Kidney (tissue), 14 donors: Measurements from ENCODE around the gene RUNX1. TPM values are rescaled to one million over a fixed set of nuclear protein-coding genes. Genes with fewer than 3 reads are reported as not detected.

ENCODE experiments used
- DNase-seq, 5 donors: peaks; one replicate each; pipeline ENCODE4 v3.0.0-alpha.2; 2013 to 2020
- FAIRE-seq: peaks from 2 replicates; lab custom pipeline; 2012; peaks lifted over from hg19 to GRCh38; lab: Jason Lieb, UNC
- H3K27ac ChIP-seq, 2 donors: one replicate each; pipeline ENCODE4 v1.7.0; 2013; ENCODE audit warnings: low read depth in 2 of 2, low read length in 2 of 2, inconsistent platforms in 1 of 2
- H3K27me3 ChIP-seq: one replicate; pipeline ENCODE4 v1.7.1; 2013; ENCODE audit warnings: low read length, inconsistent platforms; ENCODE audit not compliant: control insufficient read depth, insufficient read depth
- H3K36me3 ChIP-seq, 3 donors: one replicate each; pipeline versions ENCODE4 v1.7.0 to v1.7.1; 2013; ENCODE audit warnings: low read length in 3 of 3, control low read depth in 1 of 3, inconsistent platforms in 1 of 3; ENCODE audit not compliant: insufficient read depth in 3 of 3, control insufficient read depth in 2 of 3
- H3K4me1 ChIP-seq, 3 donors: one replicate each; pipeline versions ENCODE4 v1.7.0 to v1.7.1; 2013; ENCODE audit warnings: low read length in 3 of 3, inconsistent platforms in 1 of 3, low read depth in 1 of 3; ENCODE audit not compliant: control insufficient read depth in 2 of 3, insufficient read depth in 2 of 3
- H3K4me3 ChIP-seq, 3 donors: one replicate each; pipeline versions ENCODE4 v1.7.0 to v1.8.1; 2013; ENCODE audit warnings: low read length in 3 of 3, control low read depth in 1 of 3, inconsistent platforms in 1 of 3
- H3K9ac ChIP-seq, 3 donors: one replicate each; pipeline versions ENCODE4 v1.7.0 to v1.7.1; 2013; ENCODE audit warnings: low read length in 3 of 3, control low read depth in 1 of 3, inconsistent platforms in 1 of 3
- H3K9me3 ChIP-seq, 3 donors: one replicate each; pipeline versions ENCODE4 v1.7.0 to v1.7.1; 2013; ENCODE audit warnings: low read length in 3 of 3, control low read depth in 1 of 3, inconsistent platforms in 1 of 3; ENCODE audit not compliant: control insufficient read depth in 2 of 3, insufficient read depth in 1 of 3
- CTCF ChIP-seq: IDR thresholded peaks from 3 replicates; pipeline ENCODE4 v1.5.1; 2012; ENCODE audit warnings: mild to moderate bottlenecking, moderate library complexity, borderline replicate concordance; ENCODE audit not compliant: insufficient read depth; ENCODE audit errors: extremely low read depth
- intact Hi-C: fragments of 100-400 bp; cut with DNase I; formaldehyde crosslinking; loops from one replicate; pipeline ENCODE4 v1.11.1; 2022
- polyA plus RNA-seq: library from polyadenylated mRNA; stranded (reverse); fragments of 350-450 nt; fragmentation: Illumina TruSeq; extraction: RNeasy Lipid Tissue Mini Kit (QIAGEN cat#74804); gene quantifications from one replicate; pipeline ENCODE4 v1.2.3, GENCODE V29; 2014; ENCODE audit warnings: low read depth, low replicate concordance; ENCODE audit not compliant: insufficient read depth
- total RNA-seq: library from RNA; stranded (reverse); fragmentation: NEBNext Ultra II Directional; extraction: Animal tissue kit (Norgen Biotek cat#: 25700); gene quantifications from one replicate; pipeline ENCODE4 v1.2.1, GENCODE V29; 2021
- donor health status: control.
- donor health status: control.
- donor health status: control.
- donor health status: control.
- donor health status: control.
- donor health status: DM: yes; HTN: yes; CAD: no.
- donor health status: Normal renal cell carcinoma (clear cell type).

RUNX1 gene
- total and polyA plus RNA-seq, 2 donors from 2014 or later = 1.3 to 58.0 TPM

- no peak overlapping the region for H3K9ac ChIP-seq
- TF ChIP-seq CTCF = peak; percentile 84
- peak; percentile 8 for FAIRE-seq
Observed at GRCh38 chr21:34745557-34746255, 303.4 kb downstream of the RUNX1 start.

DNA sequence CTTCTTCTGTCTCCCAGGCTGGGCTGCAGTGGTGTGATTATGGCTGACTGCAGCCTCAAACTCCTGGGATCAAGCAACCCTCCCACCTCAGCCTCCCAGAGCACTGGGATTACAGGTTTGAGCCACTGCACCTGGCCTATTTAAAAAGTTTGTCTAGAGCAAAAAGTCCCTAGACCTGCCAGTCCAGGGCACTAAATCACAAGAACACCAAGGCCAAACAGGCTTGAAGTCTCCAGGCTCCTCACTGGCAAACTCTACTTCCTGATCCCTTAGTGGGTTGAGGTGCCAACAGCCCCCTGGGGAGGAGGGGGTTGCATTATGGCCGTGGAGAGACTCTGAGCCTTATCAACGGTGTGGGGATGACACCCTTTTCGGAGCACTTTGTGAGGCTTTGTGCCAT, 304.3 kb downstream of the RUNX1 start:
- TF ChIP-seq CTCF = no peak
- DNase-seq (no peak), FAIRE-seq (no peak)
- peaks cover 0 to 5% (median 0%) of the 10 kb centered on the region in 3 donors for H3K4me1 ChIP-seq
- H3K9me3 ChIP-seq = no peaks in the 10 kb centered on the region
- H3K27ac ChIP-seq = no peak overlapping the region
- intact Hi-C loops = loop anchor here (10.0 kb wide), 1 partner anchor 1100 kb away; no protein-coding TSS in a partner anchor
- H3K4me3 ChIP-seq = no peak overlapping the region
- H3K9ac ChIP-seq = no peak overlapping the region
- no peaks in the 10 kb centered on the region for H3K36me3 ChIP-seq
- H3K27me3 ChIP-seq = no peaks in the 10 kb centered on the region

More at GRCh38 chr21:34745557-34746255, 303.4 kb downstream of the RUNX1 start:
- Histone ChIP-seq H3K36me3 (no peaks in the 10 kb centered on the region), H3K4me3 (no peak overlapping the region), H3K9me3 (no peaks in the 10 kb centered on the region), H3K27me3 (no peaks in the 10 kb centered on the region), H3K27ac (no peak overlapping the region), H3K4me1 (peaks cover 0 to 5% (median 0%) of the 10 kb centered on the region in 3 donors)
- DNase-seq = peak; percentile 75 to 92 (median 87)
- intact Hi-C loops = loop anchor here (10.0 kb wide), 1 partner anchor 1099 kb away; no protein-coding TSS in a partner anchor

DNA sequence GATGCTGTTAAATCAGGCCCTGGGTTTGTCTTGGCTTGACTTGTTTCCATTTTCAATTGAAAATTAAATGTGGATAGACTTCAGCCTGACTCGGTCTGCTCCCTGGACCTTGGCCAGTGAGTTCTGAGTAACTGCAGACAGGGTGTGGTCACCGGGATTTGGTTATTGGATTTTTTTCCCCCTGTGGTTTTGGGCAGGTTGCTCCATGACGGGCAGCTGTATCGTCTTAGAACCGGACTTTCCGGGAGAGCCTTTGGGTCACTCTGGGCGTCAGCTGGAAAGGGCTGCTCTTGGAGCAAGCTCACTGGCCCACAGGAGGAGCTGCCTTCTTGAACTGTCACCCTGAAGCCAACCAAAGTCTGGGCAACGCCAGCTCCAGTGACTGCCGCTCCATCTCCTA, 305.3 kb downstream of the RUNX1 start:
- no peak overlapping the region for H3K9ac ChIP-seq
- FAIRE-seq = no peak
- H3K36me3 ChIP-seq = no peaks in the 10 kb centered on the region
- DNase-seq = no peak
- intact Hi-C loops = loop anchor here (10.0 kb wide), 1 partner anchor 1101 kb away; no protein-coding TSS in a partner anchor
- no peaks in the 10 kb centered on the region for H3K9me3 ChIP-seq
- no peak overlapping the region for H3K4me3 ChIP-seq
- no peaks in the 10 kb centered on the region for H3K27me3 ChIP-seq
- no peak for TF ChIP-seq CTCF
- H3K4me1 ChIP-seq = peaks cover 0 to 5% (median 0%) of the 10 kb centered on the region in 3 donors
- no peak overlapping the region for H3K27ac ChIP-seq
